ENCODE data around the gene ZFAND6.
A peak's percentile ranks its signal among the peaks of the same experiment; 100 is the strongest.

ZFAND6 gene

GRCh38 chr15:80052597-80053304, 6.7 kb upstream of the ZFAND6 start:
- DNase-seq: no peak

- no peak for DNase-seq
Observed at GRCh38 chr15:80055933-80056332, 3.5 kb upstream of the ZFAND6 start.

- no peak for DNase-seq
Observed at GRCh38 chr15:80058044-80058443, 1.4 kb upstream of the ZFAND6 start.

GRCh38 chr15:80059786-80060355, 395 bp downstream of the ZFAND6 start:
- peak; percentile 53 for DNase-seq

- DNase-seq: peak; percentile 28
Observed at GRCh38 chr15:80060356-80061006, 1.0 kb downstream of the ZFAND6 start.

- DNase-seq: no peak
Observed at GRCh38 chr15:80061582-80061981, 2.1 kb downstream of the ZFAND6 start.

- DNase-seq: no peak
Observed at GRCh38 chr15:80066912-80067311, 7.4 kb downstream of the ZFAND6 start.

- DNase-seq: no peak
Observed at GRCh38 chr15:80068578-80068977, 9.1 kb downstream of the ZFAND6 start.

GRCh38 chr15:80070840-80071239, 11.4 kb downstream of the ZFAND6 start:
- DNase-seq: no peak

- DNase-seq: no peak
Observed at GRCh38 chr15:80071652-80072051, 12.2 kb downstream of the ZFAND6 start.

GRCh38 chr15:80072285-80072994, 13.0 kb downstream of the ZFAND6 start:
- DNase-seq: peak; percentile 18

- no peak for DNase-seq
Observed at GRCh38 chr15:80073197-80073596, 13.7 kb downstream of the ZFAND6 start.

GRCh38 chr15:80076321-80077318, 17.1 kb downstream of the ZFAND6 start:
- DNase-seq: no peak

- no peak for DNase-seq
Observed at GRCh38 chr15:80081390-80081789, 21.9 kb downstream of the ZFAND6 start.

GRCh38 chr15:80087104-80087503, 27.6 kb downstream of the ZFAND6 start:
- no peak for DNase-seq

- no peak for DNase-seq
Observed at GRCh38 chr15:80090041-80090440, 30.6 kb downstream of the ZFAND6 start.

GRCh38 chr15:80090879-80091503, 31.5 kb downstream of the ZFAND6 start:
- DNase-seq: no peak

- DNase-seq: peak; percentile 27
Observed at GRCh38 chr15:80093854-80094418, 34.5 kb downstream of the ZFAND6 start.

GRCh38 chr15:80095511-80095910, 36.0 kb downstream of the ZFAND6 start:
- DNase-seq: no peak

- DNase-seq: no peak
Observed at GRCh38 chr15:80095969-80096368, 36.5 kb downstream of the ZFAND6 start.

- no peak for DNase-seq
Observed at GRCh38 chr15:80098341-80098740, 38.9 kb downstream of the ZFAND6 start.

GRCh38 chr15:80099241-80099640, 39.8 kb downstream of the ZFAND6 start:
- no peak for DNase-seq
